Osteocyte (in vitro differentiated cells): Measurements from ENCODE around the gene HECA. TPM values are rescaled to one million over a fixed set of nuclear protein-coding genes. Genes with fewer than 3 reads are reported as not detected.
"Not testable (repeated sequence)": the region's sequence is repeated elsewhere in the genome, so short reads cannot be mapped to it uniquely, and the experiment has no call there.

ENCODE experiments used
- DNase-seq: peaks from one replicate; pipeline ENCODE4 v3.0.0; 2021; ENCODE audit warnings: mixed read lengths; ENCODE audit not compliant: unreplicated experiment; ENCODE audit errors: extremely low spot score
- H3K27ac Mint-ChIP-seq: one replicate; pipeline ENCODE4 v1.8.0; 2021; ENCODE audit warnings: mild to moderate bottlenecking, mixed read lengths; ENCODE audit not compliant: unreplicated experiment
- H3K27me3 Mint-ChIP-seq: one replicate; pipeline ENCODE4 v1.8.0; 2021; ENCODE audit warnings: mixed read lengths; ENCODE audit not compliant: unreplicated experiment
- H3K36me3 Mint-ChIP-seq: one replicate; pipeline ENCODE4 v1.8.0; 2021; ENCODE audit warnings: mixed read lengths; ENCODE audit not compliant: unreplicated experiment
- H3K4me1 Mint-ChIP-seq: one replicate; pipeline ENCODE4 v1.8.0; 2021; ENCODE audit warnings: mixed read lengths; ENCODE audit not compliant: unreplicated experiment
- H3K4me3 Mint-ChIP-seq: one replicate; pipeline ENCODE4 v1.8.0; 2021; ENCODE audit warnings: mild to moderate bottlenecking, moderate library complexity, mixed read lengths; ENCODE audit not compliant: unreplicated experiment
- H3K9me3 Mint-ChIP-seq: one replicate; pipeline ENCODE4 v1.8.0; 2021; ENCODE audit warnings: mixed read lengths; ENCODE audit not compliant: unreplicated experiment
- CTCF ChIP-seq: fragments of 200-600 bp; sonication (generic); IDR thresholded peaks from 2 replicates; pipeline ENCODE4 v1.5.0; 2021; ENCODE audit warnings: antibody characterized with exemption, mild to moderate bottlenecking, moderate library complexity
- total RNA-seq: library from RNA; stranded (reverse); gene quantifications from 2 replicates; pipeline ENCODE4 v1.2.1, GENCODE V29; 2021

The HECA gene
- total RNA-seq, 1 donor from 2014 or later: 24.3 TPM

- no peaks in the 10 kb centered on the region for H3K27me3 Mint-ChIP-seq
- peaks cover 10% of the 10 kb centered on the region for H3K4me1 Mint-ChIP-seq
- DNase-seq: no peak
- no peak for TF ChIP-seq CTCF
- no peak overlapping the region for H3K27ac Mint-ChIP-seq
- H3K4me3 Mint-ChIP-seq: no peak overlapping the region
- peaks cover 11% of the 10 kb centered on the region for H3K9me3 Mint-ChIP-seq
- H3K36me3 Mint-ChIP-seq: peaks cover 2% of the 10 kb centered on the region
Observed at GRCh38 chr6:139198529-139199288, 63.8 kb downstream of the HECA start.

GRCh38 chr6:139201378-139201777 is 66.5 kb downstream of the HECA start:
- Mint-ChIP-seq H3K36me3 (peaks cover 6% of the 10 kb centered on the region), H3K4me1 (no peaks in the 10 kb centered on the region), H3K27ac (no peak overlapping the region), H3K4me3 (no peak overlapping the region), H3K9me3 (peaks cover 20% of the 10 kb centered on the region), H3K27me3 (no peaks in the 10 kb centered on the region)
- TF ChIP-seq CTCF: no peak
- no peak for DNase-seq

GRCh38 chr6:139204978-139205377 is 70.1 kb downstream of the HECA start:
- Mint-ChIP-seq H3K36me3 (peaks cover 9% of the 10 kb centered on the region), H3K9me3 (peaks cover 45% of the 10 kb centered on the region), H3K27me3 (peaks cover 4% of the 10 kb centered on the region), H3K27ac (no peak overlapping the region), H3K4me3 (no peak overlapping the region), H3K4me1 (no peaks in the 10 kb centered on the region)
- TF ChIP-seq CTCF: no peak
- no peak for DNase-seq

- H3K4me3 Mint-ChIP-seq: no peak overlapping the region
- peaks cover 42% of the 10 kb centered on the region for H3K9me3 Mint-ChIP-seq
- H3K27ac Mint-ChIP-seq: no peak overlapping the region
- H3K36me3 Mint-ChIP-seq: peaks cover 10% of the 10 kb centered on the region
- no peak for DNase-seq
- no peak for TF ChIP-seq CTCF
- H3K4me1 Mint-ChIP-seq: no peaks in the 10 kb centered on the region
- H3K27me3 Mint-ChIP-seq: peaks cover 4% of the 10 kb centered on the region
Observed at GRCh38 chr6:139205843-139206242, 71.0 kb downstream of the HECA start.

- H3K4me1 Mint-ChIP-seq, H3K27ac Mint-ChIP-seq, DNase-seq, H3K4me3 Mint-ChIP-seq, H3K27me3 Mint-ChIP-seq, H3K36me3 Mint-ChIP-seq: not testable (repeated sequence)
- peaks cover 33% of the 10 kb centered on the region for H3K9me3 Mint-ChIP-seq
Observed at GRCh38 chr6:139210766-139211165, 75.9 kb downstream of the HECA start.

GRCh38 chr6:139212460-139212859 is 77.6 kb downstream of the HECA start:
- peaks cover 22% of the 10 kb centered on the region for H3K9me3 Mint-ChIP-seq
- not testable (repeated sequence) for H3K4me1 Mint-ChIP-seq, H3K4me3 Mint-ChIP-seq, DNase-seq, H3K27me3 Mint-ChIP-seq, H3K27ac Mint-ChIP-seq, H3K36me3 Mint-ChIP-seq
